Activated naive CD8-positive, alpha-beta T cell treated with anti-CD3 and anti-CD28 coated beads, Interleukin-2, amount 50 U/mL, for 24 hours (primary cell): ENCODE data around the gene NCAN.
A peak's percentile ranks its signal among the peaks of the same experiment; 100 is the strongest.
"Not testable (repeated sequence)": the region's sequence is repeated elsewhere in the genome, so short reads cannot be mapped to it uniquely, and the experiment has no call there.

Source experiments
- ATAC-seq: fragments of 150-1000 bp; cut with Tn5 transposase; one replicate; pipeline ENCODE4 v1.10.0; 2021
- DNase-seq: peaks from one replicate; pipeline ENCODE4 v3.0.0; 2021
- H3K27ac Mint-ChIP-seq: one replicate; pipeline ENCODE4 v1.8.0; 2021; ENCODE audit warnings: mild to moderate bottlenecking, mixed read lengths
- H3K27me3 Mint-ChIP-seq: one replicate; pipeline ENCODE4 v1.8.0; 2021; ENCODE audit warnings: mixed read lengths
- H3K36me3 Mint-ChIP-seq: one replicate; pipeline ENCODE4 v1.8.0; 2021; ENCODE audit warnings: low read depth, mixed read lengths
- H3K4me1 Mint-ChIP-seq: one replicate; pipeline ENCODE4 v1.8.0; 2021; ENCODE audit warnings: mixed read lengths
- H3K4me3 Mint-ChIP-seq: one replicate; pipeline ENCODE4 v1.8.0; 2021; ENCODE audit warnings: mild to moderate bottlenecking, moderate library complexity, mixed read lengths
- H3K9me3 Mint-ChIP-seq: one replicate; pipeline ENCODE4 v1.8.0; 2021; ENCODE audit warnings: mixed read lengths

The NCAN gene

GRCh38 chr19:19207637-19208572 is 3.9 kb upstream of the NCAN start:
- Mint-ChIP-seq H3K27me3 (peaks cover 23% of the 10 kb centered on the region), H3K36me3 (peaks cover 4% of the 10 kb centered on the region), H3K4me1 (peaks cover 19% of the 10 kb centered on the region), H3K9me3 (no peaks in the 10 kb centered on the region), H3K27ac (no peak overlapping the region), H3K4me3 (no peak overlapping the region)
- DNase-seq (no peak), ATAC-seq (no peak)

- peaks cover 22% of the 10 kb centered on the region for H3K4me1 Mint-ChIP-seq
- H3K27me3 Mint-ChIP-seq = peaks cover 38% of the 10 kb centered on the region
- H3K4me3 Mint-ChIP-seq = no peak overlapping the region
- ATAC-seq (peak; percentile 31), DNase-seq (no peak)
- no peaks in the 10 kb centered on the region for H3K9me3 Mint-ChIP-seq
- H3K27ac Mint-ChIP-seq = no peak overlapping the region
- no peaks in the 10 kb centered on the region for H3K36me3 Mint-ChIP-seq
Measured at GRCh38 chr19:19209372-19209771, 2.4 kb upstream of the NCAN start.

- H3K36me3 Mint-ChIP-seq = no peaks in the 10 kb centered on the region
- no peak for ATAC-seq
- H3K27ac Mint-ChIP-seq = no peak overlapping the region
- H3K4me1 Mint-ChIP-seq = peaks cover 11% of the 10 kb centered on the region
- H3K27me3 Mint-ChIP-seq = peaks cover 48% of the 10 kb centered on the region
- H3K9me3 Mint-ChIP-seq = no peaks in the 10 kb centered on the region
- H3K4me3 Mint-ChIP-seq = no peak overlapping the region
- no peak for DNase-seq
Measured at GRCh38 chr19:19212916-19213315, 1.2 kb downstream of the NCAN start.

- no peak for DNase-seq
- Mint-ChIP-seq H3K9me3 (no peaks in the 10 kb centered on the region), H3K4me3 (no peak overlapping the region), H3K27me3 (peaks cover 48% of the 10 kb centered on the region), H3K27ac (no peak overlapping the region), H3K36me3 (no peaks in the 10 kb centered on the region), H3K4me1 (peaks cover 11% of the 10 kb centered on the region)
- no peak for ATAC-seq
Measured at GRCh38 chr19:19213426-19214158, 1.8 kb downstream of the NCAN start.

- no peaks in the 10 kb centered on the region for H3K36me3 Mint-ChIP-seq
- H3K9me3 Mint-ChIP-seq = no peaks in the 10 kb centered on the region
- no peak overlapping the region for H3K4me3 Mint-ChIP-seq
- peaks cover 48% of the 10 kb centered on the region for H3K27me3 Mint-ChIP-seq
- ATAC-seq (no peak), DNase-seq (no peak)
- peaks cover 11% of the 10 kb centered on the region for H3K4me1 Mint-ChIP-seq
- no peak overlapping the region for H3K27ac Mint-ChIP-seq
Measured at GRCh38 chr19:19214159-19214490, 2.4 kb downstream of the NCAN start.

- H3K36me3 Mint-ChIP-seq = no peaks in the 10 kb centered on the region
- no peak overlapping the region for H3K27ac Mint-ChIP-seq
- DNase-seq (peak; percentile 49), ATAC-seq (no peak)
- peaks cover 11% of the 10 kb centered on the region for H3K4me1 Mint-ChIP-seq
- peaks cover 42% of the 10 kb centered on the region for H3K27me3 Mint-ChIP-seq
- no peak overlapping the region for H3K4me3 Mint-ChIP-seq
- no peaks in the 10 kb centered on the region for H3K9me3 Mint-ChIP-seq
Measured at GRCh38 chr19:19214892-19215291, 3.1 kb downstream of the NCAN start.

DNA sequence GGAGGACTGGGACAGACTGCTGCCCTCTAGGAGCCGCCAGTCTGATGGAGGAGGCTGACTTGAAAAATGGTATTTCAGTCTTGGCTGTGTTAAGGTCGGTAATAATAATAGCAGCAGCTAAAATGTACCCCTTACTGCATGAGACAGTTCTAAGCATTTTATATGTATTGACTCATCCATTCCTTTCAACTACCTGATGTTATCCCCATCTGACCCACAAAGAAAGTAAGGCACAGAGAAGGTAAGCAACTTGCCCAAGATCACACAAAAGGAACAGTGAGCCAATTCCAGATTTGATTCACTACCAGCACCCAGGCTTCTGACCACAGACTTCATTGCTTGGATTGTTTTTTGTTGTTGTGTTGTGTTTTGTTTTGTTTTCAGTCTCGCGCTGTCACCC is 4.0 kb downstream of the NCAN start:
- ATAC-seq = no peak
- H3K36me3 Mint-ChIP-seq = no peaks in the 10 kb centered on the region
- DNase-seq = no peak
- H3K27me3 Mint-ChIP-seq = peaks cover 40% of the 10 kb centered on the region
- H3K27ac Mint-ChIP-seq = no peak overlapping the region
- H3K4me3 Mint-ChIP-seq = no peak overlapping the region
- peaks cover 11% of the 10 kb centered on the region for H3K4me1 Mint-ChIP-seq
- H3K9me3 Mint-ChIP-seq = no peaks in the 10 kb centered on the region

DNA sequence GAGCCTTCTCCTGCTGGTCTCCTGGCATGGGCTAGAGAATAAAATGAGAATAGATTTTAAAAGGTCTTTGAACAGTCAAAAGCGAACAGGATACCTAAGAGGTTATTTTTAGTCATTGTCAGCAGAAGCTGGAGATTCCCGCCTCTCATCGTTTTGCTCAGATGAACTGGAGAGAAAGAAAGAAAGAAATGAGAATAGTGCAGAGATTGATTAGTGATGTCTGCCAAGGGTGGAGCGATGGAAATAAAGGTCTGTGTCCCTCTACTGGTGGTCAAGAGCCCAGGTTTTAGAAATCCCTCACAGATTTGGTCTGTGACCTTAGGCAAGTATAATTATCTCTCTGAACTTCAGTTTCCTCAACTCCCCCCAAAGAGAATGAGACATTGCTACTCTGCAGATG is 5.3 kb downstream of the NCAN start:
- peaks cover 11% of the 10 kb centered on the region for H3K4me1 Mint-ChIP-seq
- DNase-seq = no peak
- peaks cover 32% of the 10 kb centered on the region for H3K27me3 Mint-ChIP-seq
- H3K9me3 Mint-ChIP-seq = no peaks in the 10 kb centered on the region
- H3K36me3 Mint-ChIP-seq = no peaks in the 10 kb centered on the region
- ATAC-seq = no peak
- no peak overlapping the region for H3K27ac Mint-ChIP-seq
- H3K4me3 Mint-ChIP-seq = no peak overlapping the region

DNA sequence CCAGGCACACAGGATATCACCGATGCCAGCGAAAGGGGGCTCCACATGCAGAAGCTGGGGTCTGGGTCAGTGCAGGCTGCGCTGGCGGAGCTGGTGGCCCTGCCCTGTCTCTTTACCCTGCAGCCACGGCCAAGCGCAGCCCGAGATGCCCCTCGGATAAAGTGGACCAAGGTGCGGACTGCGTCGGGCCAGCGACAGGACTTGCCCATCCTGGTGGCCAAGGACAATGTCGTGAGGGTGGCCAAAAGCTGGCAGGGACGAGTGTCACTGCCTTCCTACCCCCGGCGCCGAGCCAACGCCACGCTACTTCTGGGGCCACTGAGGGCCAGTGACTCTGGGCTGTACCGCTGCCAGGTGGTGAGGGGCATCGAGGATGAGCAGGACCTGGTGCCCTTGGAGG is 7.2 kb downstream of the NCAN start:
- Mint-ChIP-seq H3K4me1 (peaks cover 4% of the 10 kb centered on the region), H3K36me3 (no peaks in the 10 kb centered on the region), H3K4me3 (no peak overlapping the region), H3K9me3 (no peaks in the 10 kb centered on the region), H3K27me3 (peaks cover 22% of the 10 kb centered on the region), H3K27ac (no peak overlapping the region)
- DNase-seq (no peak), ATAC-seq (no peak)

- not testable (repeated sequence) for H3K9me3 Mint-ChIP-seq, ATAC-seq, H3K36me3 Mint-ChIP-seq, DNase-seq, H3K27ac Mint-ChIP-seq, H3K4me3 Mint-ChIP-seq, H3K4me1 Mint-ChIP-seq
- H3K27me3 Mint-ChIP-seq = peaks cover 16% of the 10 kb centered on the region
Measured at GRCh38 chr19:19221000-19221399, 9.2 kb downstream of the NCAN start.

DNA sequence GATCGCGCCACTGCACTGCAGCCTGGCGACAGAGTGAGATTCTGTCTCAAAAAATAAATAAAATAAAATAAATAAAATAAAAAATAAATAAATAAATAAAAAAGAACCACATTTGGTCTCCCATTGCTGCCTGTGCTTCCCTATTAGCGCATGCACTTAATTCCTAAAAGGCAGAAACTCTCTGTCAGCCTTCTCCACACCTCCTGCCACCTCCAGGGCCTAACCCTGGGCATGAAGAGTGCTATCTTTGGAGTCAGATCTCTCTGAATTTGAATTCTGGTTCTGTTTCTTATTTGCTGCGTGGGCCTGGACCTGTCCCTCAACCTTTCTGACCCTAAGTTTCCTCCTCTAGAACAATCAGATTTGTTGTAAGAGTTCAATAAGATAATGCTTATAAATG is 11.3 kb downstream of the NCAN start:
- DNase-seq (no peak), ATAC-seq (no peak)
- Mint-ChIP-seq H3K4me3 (no peak overlapping the region), H3K27ac (no peak overlapping the region), H3K9me3 (no peaks in the 10 kb centered on the region), H3K27me3 (peaks cover 15% of the 10 kb centered on the region), H3K36me3 (no peaks in the 10 kb centered on the region), H3K4me1 (peaks cover 2% of the 10 kb centered on the region)

- Mint-ChIP-seq H3K36me3 (no peaks in the 10 kb centered on the region), H3K27ac (no peak overlapping the region), H3K4me1 (peaks cover 2% of the 10 kb centered on the region), H3K4me3 (no peak overlapping the region), H3K27me3 (peaks cover 18% of the 10 kb centered on the region), H3K9me3 (no peaks in the 10 kb centered on the region)
- DNase-seq (no peak), ATAC-seq (no peak)
Measured at GRCh38 chr19:19223636-19224035, 11.9 kb downstream of the NCAN start.

DNA sequence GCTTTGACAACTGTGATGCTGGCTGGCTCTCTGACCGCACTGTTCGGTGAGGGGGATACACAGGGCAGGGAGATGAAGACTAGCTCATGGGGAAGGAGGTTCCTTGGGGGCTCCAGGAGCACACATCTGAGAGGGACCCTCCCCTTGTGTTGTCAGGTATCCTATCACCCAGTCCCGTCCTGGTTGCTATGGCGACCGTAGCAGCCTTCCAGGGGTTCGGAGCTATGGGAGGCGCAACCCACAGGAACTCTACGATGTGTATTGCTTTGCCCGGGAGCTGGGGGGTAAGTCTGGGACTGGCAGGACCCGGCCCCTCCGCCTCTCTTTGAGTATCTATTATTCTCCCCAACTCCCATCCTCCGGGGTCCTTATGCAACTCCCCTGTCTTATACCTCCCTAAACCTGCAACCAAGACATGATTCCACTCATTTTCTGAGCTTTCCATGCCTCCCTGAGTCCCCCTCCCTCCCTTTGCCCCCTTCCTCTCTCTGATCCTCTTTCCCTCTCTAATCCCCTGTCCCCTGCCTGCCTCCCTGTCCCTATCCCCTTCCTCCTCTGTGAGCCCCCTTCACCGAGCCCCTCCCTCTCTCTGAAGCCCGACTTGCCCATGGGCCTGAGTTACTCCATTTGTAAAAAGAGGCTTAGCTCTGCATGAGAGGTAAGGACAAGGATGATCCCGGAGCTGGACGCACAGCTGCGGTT is 12.5 kb downstream of the NCAN start:
- H3K27me3 Mint-ChIP-seq = peaks cover 22% of the 10 kb centered on the region
- H3K27ac Mint-ChIP-seq = no peak overlapping the region
- H3K9me3 Mint-ChIP-seq = no peaks in the 10 kb centered on the region

DNA sequence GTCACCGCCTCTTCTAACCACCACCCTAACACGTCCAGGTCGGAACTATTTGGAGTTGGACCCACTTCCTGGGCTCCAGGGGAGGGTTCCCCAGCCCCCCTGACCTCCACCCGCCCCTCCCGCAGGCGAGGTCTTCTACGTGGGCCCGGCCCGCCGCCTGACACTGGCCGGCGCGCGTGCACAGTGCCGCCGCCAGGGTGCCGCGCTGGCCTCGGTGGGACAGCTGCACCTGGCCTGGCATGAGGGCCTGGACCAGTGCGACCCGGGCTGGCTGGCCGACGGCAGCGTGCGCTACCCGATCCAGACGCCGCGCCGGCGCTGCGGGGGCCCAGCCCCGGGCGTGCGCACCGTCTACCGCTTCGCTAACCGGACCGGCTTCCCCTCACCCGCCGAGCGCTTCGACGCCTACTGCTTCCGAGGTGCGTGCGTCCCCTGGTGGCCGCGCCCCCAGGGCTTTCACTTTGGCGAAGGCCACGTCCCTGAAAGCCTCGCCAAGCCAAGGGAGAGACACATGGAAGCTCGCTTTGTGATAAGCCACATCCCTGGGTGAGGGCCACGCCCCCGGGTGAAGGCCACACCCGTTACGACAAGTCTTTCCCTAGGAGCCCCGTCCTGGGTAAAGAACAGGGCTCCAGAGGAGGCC is 13.2 kb downstream of the NCAN start:
- no peaks in the 10 kb centered on the region for H3K9me3 Mint-ChIP-seq
- H3K4me3 Mint-ChIP-seq = peak overlapping the region; percentile 56
- DNase-seq (peak; percentile 77), ATAC-seq (peak; percentile 87)
- no peak overlapping the region for H3K27ac Mint-ChIP-seq
- no peaks in the 10 kb centered on the region for H3K36me3 Mint-ChIP-seq
- peaks cover 22% of the 10 kb centered on the region for H3K27me3 Mint-ChIP-seq
- peaks cover 2% of the 10 kb centered on the region for H3K4me1 Mint-ChIP-seq

More for the DNA sequence above, 12.5 kb downstream of the NCAN start:
- H3K36me3 Mint-ChIP-seq = no peaks in the 10 kb centered on the region
- ATAC-seq = no peak
- peaks cover 2% of the 10 kb centered on the region for H3K4me1 Mint-ChIP-seq
- no peak for DNase-seq
- H3K4me3 Mint-ChIP-seq = no peak overlapping the region
